GM21723 (cell line): ENCODE data around the gene PRKACA.

Source experiments
- ATAC-seq: cut with Tn5 transposase; IDR thresholded peaks from one replicate; pipeline ENCODE4 v1.9.1; 2021; ENCODE audit warnings: mild to moderate bottlenecking, moderate library complexity; ENCODE audit not compliant: unreplicated experiment

Gene PRKACA

GRCh38 chr19:14117668-14118164 is at the start of gene PRKACA:
Gene PRKACA, minus strand, starts transcription at chr19:14117762. Its CDS starts 215 bp downstream, at chr19:14117547.
- ATAC-seq = peak; percentile 83

DNA sequence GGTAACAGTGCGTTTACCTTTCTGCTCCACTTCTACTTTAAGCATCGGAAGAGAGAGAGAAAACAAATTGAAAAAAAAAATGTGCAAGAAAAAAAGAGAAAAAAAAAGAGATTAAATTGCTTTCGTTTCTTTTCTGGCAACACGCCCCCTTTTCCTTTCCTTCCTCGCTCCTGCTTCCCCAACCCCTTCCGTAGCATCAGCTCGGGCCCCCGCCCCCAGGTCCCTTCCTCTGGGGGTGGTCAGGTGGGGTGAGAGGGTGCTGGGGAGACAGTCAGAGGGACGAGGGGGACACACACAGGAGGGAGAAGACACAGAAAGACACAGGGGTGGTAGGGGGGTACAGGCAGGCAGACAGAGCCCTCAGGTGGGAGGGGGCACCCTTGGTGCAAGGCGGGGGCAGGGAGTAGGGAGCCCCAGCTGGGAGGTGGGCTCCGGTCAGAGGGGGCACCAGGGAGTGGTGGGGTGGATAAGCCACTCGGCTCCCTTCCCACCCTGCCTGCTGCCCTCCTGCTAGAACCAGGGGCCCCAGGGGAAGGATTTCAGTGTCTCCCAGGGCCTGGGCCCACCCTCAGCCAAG is 49.5 kb upstream of the PRKACA start:
- ATAC-seq = no peak

GRCh38 chr19:14165990-14166830 is 48.6 kb upstream of the PRKACA start:
- no peak for ATAC-seq

DNA sequence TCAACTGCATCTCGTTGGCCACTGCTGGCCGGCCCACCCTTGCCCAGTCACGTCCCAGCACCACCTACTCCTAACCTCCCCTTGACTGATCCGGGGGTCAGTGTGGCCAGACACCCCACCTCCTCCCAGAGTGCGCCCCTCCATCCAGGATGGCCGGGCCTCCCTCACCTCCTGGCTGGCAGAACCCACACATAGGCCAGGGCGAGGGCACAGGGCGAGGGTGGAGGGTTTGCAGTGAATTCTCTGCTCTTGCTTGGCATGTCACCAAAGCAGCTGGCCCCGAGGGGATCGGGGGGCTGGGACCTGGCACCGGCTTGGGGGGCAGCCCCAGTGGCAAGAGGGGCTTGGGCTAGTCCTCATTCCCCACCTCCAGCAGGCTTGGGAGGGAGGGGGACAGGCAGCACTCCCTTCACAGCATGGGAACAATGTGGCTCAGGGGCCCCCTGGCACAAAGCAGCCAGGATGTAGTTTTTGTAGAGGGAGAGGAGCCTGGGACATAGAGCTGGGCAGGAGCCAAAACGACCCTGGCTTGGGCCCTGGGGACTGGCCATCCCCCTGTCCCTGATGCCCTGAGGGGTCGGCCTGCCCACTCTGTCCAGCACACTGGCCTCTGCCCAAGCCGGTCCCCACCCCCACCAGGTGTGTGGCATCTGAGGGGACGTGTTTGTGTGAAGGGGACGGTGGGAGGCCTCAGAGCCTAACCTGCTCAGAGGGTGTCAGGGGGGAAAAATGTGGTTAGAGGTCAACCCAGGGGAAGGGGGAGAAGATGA is 47.3 kb upstream of the PRKACA start:
- no peak for ATAC-seq

GRCh38 chr19:14164082-14164481 is 46.5 kb upstream of the PRKACA start:
- no peak for ATAC-seq

DNA sequence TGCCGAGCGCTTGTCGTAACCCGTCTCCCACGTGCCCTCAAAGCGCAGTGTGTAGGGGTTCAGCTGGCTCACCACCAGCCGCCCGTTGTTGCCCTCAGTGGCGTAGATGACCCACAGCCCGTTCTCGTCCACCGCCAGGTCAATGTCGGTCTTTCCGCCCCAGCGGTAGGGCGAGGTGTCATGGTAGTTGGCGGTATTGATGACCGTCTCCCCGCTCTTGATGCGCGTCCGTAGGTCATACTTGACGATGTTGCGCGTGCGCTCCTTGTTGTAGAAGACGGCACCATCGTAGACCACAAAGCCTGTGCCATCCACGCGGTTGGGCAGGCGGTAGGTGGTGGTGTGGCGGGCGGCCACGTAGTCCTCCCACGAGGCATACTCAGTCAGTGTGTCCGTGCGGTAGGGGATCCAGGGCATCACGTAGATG is 45.3 kb upstream of the PRKACA start:
- ATAC-seq = no peak

- no peak for ATAC-seq
Measured at GRCh38 chr19:14161305-14161704, 43.7 kb upstream of the PRKACA start.

DNA sequence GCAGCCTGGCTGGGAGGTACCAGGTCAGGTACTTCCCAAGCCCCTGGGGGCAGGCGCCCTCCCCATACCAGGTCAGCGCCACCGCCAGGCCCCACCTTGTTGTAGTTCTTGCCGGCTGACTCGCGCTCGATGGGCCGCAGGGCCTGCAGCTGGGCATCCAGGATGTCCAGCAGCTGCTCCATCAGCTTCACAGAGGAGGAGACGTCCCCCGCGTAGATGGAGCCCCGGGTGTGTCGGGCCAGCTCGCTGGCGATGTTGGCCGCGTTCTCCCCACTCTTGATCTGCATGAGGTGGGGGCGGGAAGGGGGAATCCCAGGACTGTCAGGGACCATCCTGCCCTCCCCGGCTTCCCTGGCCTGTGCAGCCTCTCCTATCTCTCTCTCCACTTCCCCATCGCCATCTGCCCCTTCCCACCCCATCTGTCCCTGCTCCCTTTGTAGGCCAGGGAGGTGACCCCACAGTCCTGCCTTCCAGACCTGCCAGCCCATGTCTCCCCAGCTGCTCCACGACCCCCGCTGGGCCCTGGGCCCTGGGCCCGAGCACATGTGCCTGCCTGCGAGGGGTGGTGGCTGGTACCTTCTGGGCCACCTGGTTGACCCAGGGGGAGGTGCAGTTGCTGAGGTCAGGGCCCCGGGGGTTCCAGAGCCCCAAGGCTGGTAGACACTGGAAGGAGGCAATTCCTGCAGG is 42.6 kb upstream of the PRKACA start:
- no peak for ATAC-seq

DNA sequence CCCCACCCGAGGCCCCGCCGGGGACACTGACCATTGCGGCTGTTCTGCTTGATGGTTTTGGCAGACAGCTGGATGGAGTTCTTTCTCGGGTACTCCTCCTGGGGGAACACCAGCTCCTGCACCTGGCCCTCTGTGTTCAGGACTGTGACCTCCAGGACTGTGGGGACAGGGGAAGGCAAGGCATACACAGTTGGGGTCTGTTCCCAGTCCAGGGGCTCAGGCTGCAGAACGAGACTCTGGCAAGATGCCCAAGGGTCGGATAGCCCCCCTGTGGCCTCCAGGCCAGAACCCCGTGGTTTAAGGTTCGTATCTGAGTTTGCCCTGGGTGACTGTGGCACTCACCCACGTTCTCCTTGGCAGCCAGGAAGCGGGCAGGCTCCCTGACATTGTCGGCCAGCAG is 41.5 kb upstream of the PRKACA start:
- no peak for ATAC-seq

- ATAC-seq = no peak
Measured at GRCh38 chr19:14158276-14159023, 40.9 kb upstream of the PRKACA start.

DNA sequence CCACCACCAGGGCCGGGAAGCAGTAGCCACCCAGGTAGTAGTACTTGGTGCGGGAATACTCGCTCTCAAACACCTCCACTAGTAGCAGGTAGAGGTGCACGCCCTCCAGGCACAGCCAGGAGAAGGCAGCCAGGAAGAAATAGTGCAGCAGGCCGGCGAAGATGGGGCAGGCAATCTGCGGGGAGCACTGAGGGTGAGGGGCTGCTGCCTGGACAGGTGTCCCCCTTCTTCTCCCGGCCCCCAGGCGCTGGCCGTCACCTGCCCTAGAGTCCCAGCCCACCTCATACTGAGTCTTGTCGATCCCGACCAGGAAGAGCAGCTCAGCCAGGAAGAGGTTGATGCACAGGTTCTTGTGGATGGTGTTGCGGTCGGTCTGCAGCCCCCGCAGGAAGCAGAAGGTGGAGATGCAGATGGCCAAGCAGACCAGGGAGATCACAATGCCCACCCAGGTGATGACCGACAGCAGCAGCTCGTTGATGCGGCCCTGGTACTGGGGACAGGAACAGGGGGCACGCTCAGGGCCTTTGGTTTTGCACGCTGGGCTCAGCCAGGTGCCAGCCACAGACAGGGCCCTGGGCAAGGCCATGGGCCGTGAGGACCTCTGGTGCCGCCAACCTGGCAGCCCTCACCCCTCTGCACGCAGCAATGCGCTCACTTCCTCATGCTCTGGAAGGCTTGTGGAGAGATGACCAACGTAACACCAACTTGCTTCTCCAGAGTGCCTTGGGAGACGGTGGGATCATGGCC is 39.6 kb upstream of the PRKACA start:
- no peak for ATAC-seq

GRCh38 chr19:14156122-14156521 is 38.6 kb upstream of the PRKACA start:
- no peak for ATAC-seq

DNA sequence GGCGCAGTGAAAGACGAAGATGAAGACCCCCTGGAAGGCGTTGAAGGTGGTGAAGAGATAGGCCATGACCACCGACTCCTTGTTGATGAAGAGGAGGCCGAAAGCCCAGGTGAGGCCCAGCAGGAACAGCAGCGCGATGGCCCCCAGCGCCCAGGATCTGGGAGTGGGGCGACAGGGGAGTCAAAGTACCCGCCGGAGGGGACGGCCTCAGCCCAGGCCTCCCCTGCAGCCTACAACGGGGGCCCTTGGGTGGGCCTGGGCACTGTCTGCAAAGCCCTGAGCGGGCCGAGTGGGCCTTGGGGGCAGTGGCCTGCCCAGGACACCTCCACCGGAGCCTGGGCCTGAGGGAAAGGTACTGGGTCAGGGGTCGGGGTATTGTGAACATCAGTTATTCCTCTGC is 37.8 kb upstream of the PRKACA start:
- no peak for ATAC-seq

- no peak for ATAC-seq
Measured at GRCh38 chr19:14152713-14153112, 35.2 kb upstream of the PRKACA start.

GRCh38 chr19:14150770-14151661 is 33.5 kb upstream of the PRKACA start:
- ATAC-seq = no peak

DNA sequence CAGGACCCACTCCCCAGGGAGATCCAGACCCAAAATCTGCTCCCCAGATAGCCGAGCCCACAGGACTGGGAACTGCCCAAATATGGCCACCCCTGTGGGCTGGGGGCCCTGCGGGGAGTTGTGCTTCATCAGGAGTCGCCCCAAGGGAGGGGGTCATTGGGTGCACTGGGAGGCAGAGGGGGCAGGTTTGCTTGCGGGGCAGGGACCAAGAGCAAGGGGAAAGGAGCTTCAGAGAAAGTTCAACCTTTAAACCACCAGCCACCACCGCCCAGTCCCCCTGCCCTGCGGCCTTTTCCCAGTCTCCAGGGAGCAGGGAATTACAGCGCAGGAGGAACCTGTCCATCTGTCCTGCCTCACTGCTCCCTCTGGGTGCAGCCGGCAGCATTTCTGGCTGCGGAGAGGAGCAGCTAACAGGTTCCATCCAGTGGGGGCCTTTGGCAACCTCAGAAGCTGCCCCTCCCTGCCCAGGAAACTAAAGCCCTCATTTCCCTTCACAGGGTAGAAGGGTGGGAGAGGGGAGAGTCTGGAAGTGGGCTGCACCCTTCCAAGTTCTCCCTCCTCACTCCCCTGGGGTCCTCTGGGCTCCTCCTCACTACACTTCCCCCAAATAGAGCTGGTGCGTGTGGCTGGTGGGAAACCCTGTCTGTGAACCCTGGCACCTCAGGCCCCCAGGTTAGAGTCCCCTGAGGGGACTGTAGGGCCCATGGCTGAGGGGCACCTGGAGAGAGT is 32.6 kb upstream of the PRKACA start:
- no peak for ATAC-seq

DNA sequence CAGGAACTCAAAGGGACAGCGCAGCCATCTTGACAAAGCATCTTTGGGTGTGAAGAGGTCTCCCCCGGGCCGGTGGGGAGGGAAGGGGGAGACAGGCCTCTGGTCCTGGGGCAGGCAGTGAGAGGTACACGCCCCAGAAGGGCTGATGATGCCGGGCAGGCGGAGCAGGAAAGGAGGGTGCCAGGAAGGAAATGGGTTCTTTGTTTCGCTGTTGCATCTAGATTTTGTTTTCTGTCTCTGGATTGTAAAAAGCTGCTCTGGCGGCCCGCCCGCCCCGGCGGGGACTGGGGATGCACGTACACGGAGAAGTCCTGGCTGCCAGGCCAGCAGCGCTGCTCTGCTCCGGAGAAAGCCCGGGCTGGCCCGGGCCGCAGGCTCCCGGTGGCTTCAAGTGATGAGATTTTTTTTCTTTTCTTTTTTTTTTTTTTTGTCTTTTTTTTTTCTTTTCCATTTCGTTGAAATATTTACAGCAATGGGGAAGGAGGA is 32.0 kb upstream of the PRKACA start:
- no peak for ATAC-seq
